ENCODE data around the gene RAD51.

- TF ChIP-seq POLR2A (IDR thresholded peaks at IDR 0.05): no peak
- TF ChIP-seq, protein P1, sequence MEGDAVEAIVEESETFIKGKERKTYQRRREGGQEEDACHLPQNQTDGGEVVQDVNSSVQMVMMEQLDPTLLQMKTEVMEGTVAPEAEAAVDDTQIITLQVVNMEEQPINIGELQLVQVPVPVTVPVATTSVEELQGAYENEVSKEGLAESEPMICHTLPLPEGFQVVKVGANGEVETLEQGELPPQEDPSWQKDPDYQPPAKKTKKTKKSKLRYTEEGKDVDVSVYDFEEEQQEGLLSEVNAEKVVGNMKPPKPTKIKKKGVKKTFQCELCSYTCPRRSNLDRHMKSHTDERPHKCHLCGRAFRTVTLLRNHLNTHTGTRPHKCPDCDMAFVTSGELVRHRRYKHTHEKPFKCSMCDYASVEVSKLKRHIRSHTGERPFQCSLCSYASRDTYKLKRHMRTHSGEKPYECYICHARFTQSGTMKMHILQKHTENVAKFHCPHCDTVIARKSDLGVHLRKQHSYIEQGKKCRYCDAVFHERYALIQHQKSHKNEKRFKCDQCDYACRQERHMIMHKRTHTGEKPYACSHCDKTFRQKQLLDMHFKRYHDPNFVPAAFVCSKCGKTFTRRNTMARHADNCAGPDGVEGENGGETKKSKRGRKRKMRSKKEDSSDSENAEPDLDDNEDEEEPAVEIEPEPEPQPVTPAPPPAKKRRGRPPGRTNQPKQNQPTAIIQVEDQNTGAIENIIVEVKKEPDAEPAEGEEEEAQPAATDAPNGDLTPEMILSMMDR (IDR thresholded peaks at IDR 0.05): no peak
- no peak for TF ChIP-seq POLR2AphosphoS5 (IDR thresholded peaks at IDR 0.05)
These were observed 10.6 kb upstream of the RAD51 start for GRCh38 chr15:40684381-40684780.
